ENCODE results near the gene FOXJ3. TPM values are rescaled to one million over a fixed set of nuclear protein-coding genes. Genes with fewer than 3 reads are reported as not detected.

The FOXJ3 gene
- total and polyA plus RNA-seq, 2 of the 13 experiments (the other 11 are each of a cell fraction or from before 2014, with no cell fraction given): 16.6 to 48.5 TPM

DNA sequence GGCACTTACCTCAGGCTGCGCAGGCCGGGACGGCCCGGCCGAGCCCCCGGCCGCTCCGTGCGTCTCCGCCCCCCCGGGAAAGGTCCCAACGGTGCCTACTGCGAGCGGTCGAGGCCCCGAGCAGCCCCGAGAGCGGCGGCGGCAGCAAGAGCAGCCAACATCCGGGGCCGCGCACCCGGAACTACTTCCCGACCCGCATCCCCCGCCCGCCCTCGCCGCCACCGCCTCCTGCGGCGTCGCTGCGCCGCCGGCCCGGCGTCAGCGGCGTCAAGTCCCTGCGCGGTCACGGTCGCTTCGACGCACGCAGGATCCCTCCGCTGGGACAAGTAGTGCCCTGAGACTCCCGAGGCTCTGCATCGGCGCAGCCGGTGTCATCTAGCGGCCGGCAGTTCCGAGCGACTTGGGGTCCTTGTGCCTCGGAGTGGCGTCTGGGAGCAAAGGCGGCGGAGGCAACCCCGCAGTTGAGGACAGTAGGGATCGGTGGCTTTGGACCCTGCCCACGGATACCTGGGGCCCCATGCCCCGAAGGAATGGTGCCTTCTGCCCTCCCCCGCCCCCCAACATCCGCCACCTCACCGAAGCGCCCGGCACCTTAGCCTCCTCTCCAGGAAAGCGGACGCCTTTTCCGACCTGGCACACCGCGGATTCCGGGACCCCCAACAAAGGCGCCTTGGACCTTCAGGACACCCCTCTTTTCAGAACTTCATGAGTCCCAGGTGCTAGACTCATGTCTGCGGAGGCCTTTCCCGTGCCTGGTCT, at the start of gene FOXJ3 (continued):
- TF ChIP-seq, protein P1, sequence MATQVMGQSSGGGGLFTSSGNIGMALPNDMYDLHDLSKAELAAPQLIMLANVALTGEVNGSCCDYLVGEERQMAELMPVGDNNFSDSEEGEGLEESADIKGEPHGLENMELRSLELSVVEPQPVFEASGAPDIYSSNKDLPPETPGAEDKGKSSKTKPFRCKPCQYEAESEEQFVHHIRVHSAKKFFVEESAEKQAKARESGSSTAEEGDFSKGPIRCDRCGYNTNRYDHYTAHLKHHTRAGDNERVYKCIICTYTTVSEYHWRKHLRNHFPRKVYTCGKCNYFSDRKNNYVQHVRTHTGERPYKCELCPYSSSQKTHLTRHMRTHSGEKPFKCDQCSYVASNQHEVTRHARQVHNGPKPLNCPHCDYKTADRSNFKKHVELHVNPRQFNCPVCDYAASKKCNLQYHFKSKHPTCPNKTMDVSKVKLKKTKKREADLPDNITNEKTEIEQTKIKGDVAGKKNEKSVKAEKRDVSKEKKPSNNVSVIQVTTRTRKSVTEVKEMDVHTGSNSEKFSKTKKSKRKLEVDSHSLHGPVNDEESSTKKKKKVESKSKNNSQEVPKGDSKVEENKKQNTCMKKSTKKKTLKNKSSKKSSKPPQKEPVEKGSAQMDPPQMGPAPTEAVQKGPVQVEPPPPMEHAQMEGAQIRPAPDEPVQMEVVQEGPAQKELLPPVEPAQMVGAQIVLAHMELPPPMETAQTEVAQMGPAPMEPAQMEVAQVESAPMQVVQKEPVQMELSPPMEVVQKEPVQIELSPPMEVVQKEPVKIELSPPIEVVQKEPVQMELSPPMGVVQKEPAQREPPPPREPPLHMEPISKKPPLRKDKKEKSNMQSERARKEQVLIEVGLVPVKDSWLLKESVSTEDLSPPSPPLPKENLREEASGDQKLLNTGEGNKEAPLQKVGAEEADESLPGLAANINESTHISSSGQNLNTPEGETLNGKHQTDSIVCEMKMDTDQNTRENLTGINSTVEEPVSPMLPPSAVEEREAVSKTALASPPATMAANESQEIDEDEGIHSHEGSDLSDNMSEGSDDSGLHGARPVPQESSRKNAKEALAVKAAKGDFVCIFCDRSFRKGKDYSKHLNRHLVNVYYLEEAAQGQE (IDR thresholded peaks at IDR 0.05; ENCODE audit: borderline replicate concordance in 1 of 2, low read depth in 1 of 2, low read length in 2 of 2): peak in 1 of 2 experiments; percentile 54; a peak in 2 of 4 replicates
- no peak for TF ChIP-seq NFRKB (IDR thresholded peaks at IDR 0.05)
- TF ChIP-seq ZNF792 (CRISPR knock-in tag; IDR thresholded peaks at IDR 0.05): peak; percentile 89
- TF ChIP-seq, protein P2, sequence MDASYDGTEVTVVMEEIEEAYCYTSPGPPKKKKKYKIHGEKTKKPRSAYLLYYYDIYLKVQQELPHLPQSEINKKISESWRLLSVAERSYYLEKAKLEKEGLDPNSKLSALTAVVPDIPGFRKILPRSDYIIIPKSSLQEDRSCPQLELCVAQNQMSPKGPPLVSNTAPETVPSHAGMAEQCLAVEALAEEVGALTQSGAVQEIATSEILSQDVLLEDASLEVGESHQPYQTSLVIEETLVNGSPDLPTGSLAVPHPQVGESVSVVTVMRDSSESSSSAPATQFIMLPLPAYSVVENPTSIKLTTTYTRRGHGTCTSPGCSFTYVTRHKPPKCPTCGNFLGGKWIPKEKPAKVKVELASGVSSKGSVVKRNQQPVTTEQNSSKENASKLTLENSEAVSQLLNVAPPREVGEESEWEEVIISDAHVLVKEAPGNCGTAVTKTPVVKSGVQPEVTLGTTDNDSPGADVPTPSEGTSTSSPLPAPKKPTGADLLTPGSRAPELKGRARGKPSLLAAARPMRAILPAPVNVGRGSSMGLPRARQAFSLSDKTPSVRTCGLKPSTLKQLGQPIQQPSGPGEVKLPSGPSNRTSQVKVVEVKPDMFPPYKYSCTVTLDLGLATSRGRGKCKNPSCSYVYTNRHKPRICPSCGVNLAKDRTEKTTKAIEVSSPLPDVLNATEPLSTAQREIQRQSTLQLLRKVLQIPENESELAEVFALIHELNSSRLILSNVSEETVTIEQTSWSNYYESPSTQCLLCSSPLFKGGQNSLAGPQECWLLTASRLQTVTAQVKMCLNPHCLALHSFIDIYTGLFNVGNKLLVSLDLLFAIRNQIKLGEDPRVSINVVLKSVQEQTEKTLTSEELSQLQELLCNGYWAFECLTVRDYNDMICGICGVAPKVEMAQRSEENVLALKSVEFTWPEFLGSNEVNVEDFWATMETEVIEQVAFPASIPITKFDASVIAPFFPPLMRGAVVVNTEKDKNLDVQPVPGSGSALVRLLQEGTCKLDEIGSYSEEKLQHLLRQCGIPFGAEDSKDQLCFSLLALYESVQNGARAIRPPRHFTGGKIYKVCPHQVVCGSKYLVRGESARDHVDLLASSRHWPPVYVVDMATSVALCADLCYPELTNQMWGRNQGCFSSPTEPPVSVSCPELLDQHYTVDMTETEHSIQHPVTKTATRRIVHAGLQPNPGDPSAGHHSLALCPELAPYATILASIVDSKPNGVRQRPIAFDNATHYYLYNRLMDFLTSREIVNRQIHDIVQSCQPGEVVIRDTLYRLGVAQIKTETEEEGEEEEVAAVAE (CRISPR knock-in tag; IDR thresholded peaks at IDR 0.05; ENCODE audit: borderline replicate concordance): peak; percentile 67; the same call in 1 of the 2 replicates
- TF ChIP-seq, protein P3, sequence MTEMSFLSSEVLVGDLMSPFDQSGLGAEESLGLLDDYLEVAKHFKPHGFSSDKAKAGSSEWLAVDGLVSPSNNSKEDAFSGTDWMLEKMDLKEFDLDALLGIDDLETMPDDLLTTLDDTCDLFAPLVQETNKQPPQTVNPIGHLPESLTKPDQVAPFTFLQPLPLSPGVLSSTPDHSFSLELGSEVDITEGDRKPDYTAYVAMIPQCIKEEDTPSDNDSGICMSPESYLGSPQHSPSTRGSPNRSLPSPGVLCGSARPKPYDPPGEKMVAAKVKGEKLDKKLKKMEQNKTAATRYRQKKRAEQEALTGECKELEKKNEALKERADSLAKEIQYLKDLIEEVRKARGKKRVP (CRISPR knock-in tag; IDR thresholded peaks at IDR 0.05): peak in 1 of 2 experiments; percentile 73; a peak in 2 of 4 replicates
- peak; percentile 88; the same call in 1 of the 2 replicates for TF ChIP-seq KLF12 (CRISPR knock-in tag; IDR thresholded peaks at IDR 0.05; ENCODE audit: borderline replicate concordance)
- TF ChIP-seq, protein P4, sequence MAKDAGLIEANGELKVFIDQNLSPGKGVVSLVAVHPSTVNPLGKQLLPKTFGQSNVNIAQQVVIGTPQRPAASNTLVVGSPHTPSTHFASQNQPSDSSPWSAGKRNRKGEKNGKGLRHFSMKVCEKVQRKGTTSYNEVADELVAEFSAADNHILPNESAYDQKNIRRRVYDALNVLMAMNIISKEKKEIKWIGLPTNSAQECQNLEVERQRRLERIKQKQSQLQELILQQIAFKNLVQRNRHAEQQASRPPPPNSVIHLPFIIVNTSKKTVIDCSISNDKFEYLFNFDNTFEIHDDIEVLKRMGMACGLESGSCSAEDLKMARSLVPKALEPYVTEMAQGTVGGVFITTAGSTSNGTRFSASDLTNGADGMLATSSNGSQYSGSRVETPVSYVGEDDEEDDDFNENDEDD (CRISPR knock-in tag; IDR thresholded peaks at IDR 0.05; ENCODE audit: borderline replicate concordance): peak; percentile 86; the same call in 1 of the 2 replicates
- no peak for TF ChIP-seq ZNF251 (CRISPR knock-in tag; IDR thresholded peaks at IDR 0.05)
- TF ChIP-seq ZNF331 (CRISPR knock-in tag; IDR thresholded peaks at IDR 0.05): peak; percentile 98
- TF ChIP-seq ISX (CRISPR knock-in tag; conservative IDR thresholded peaks at IDR 0.05): no peak
- no peak for TF ChIP-seq ZNF17 (CRISPR knock-in tag; IDR thresholded peaks at IDR 0.05)
- TF ChIP-seq, protein P5, sequence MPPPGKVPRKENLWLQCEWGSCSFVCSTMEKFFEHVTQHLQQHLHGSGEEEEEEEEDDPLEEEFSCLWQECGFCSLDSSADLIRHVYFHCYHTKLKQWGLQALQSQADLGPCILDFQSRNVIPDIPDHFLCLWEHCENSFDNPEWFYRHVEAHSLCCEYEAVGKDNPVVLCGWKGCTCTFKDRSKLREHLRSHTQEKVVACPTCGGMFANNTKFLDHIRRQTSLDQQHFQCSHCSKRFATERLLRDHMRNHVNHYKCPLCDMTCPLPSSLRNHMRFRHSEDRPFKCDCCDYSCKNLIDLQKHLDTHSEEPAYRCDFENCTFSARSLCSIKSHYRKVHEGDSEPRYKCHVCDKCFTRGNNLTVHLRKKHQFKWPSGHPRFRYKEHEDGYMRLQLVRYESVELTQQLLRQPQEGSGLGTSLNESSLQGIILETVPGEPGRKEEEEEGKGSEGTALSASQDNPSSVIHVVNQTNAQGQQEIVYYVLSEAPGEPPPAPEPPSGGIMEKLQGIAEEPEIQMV (CRISPR knock-in tag; IDR thresholded peaks at IDR 0.05; ENCODE audit: low read depth): peak; percentile 60; the same call in 1 of the 2 replicates
- no peak for TF ChIP-seq ATM (IDR thresholded peaks at IDR 0.05; ENCODE audit: borderline replicate concordance)
- TF ChIP-seq MEIS2 (CRISPR knock-in tag; IDR thresholded peaks at IDR 0.05): peak; percentile 97
- TF ChIP-seq, protein P6, sequence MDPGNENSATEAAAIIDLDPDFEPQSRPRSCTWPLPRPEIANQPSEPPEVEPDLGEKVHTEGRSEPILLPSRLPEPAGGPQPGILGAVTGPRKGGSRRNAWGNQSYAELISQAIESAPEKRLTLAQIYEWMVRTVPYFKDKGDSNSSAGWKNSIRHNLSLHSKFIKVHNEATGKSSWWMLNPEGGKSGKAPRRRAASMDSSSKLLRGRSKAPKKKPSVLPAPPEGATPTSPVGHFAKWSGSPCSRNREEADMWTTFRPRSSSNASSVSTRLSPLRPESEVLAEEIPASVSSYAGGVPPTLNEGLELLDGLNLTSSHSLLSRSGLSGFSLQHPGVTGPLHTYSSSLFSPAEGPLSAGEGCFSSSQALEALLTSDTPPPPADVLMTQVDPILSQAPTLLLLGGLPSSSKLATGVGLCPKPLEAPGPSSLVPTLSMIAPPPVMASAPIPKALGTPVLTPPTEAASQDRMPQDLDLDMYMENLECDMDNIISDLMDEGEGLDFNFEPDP (CRISPR knock-in tag; conservative IDR thresholded peaks at IDR 0.05): no peak
